ENCODE measurements around the gene ACOXL. TPM values are rescaled to one million over a fixed set of nuclear protein-coding genes. Genes with fewer than 3 reads are reported as not detected.

ACOXL gene
- total and polyA plus RNA-seq, 2 of the 8 experiments (the other 6 are each of a cell fraction or from before 2014, with no cell fraction given): 11.4 to 20.6 TPM

GRCh38 chr2:111159641-111160040 lies 427.3 kb downstream of the ACOXL start (continued):
- TF ChIP-seq YY1 (IDR thresholded peaks at IDR 0.05; ENCODE audit: low read depth, low read length): no peak
- no peak for TF ChIP-seq FOSL1 (IDR thresholded peaks at IDR 0.05; ENCODE audit: insufficient read depth, low read depth, low read length)
- no peak for TF ChIP-seq NRF1 (IDR thresholded peaks at IDR 0.05; ENCODE audit: low read depth, low read length)
- no peak for TF ChIP-seq SIX5 (IDR thresholded peaks at IDR 0.05; ENCODE audit: low read depth, low read length)
- TF ChIP-seq CBX8 (IDR thresholded peaks at IDR 0.05; ENCODE audit: borderline replicate concordance, low read depth, low read length): no peak
